Stimulated activated effector memory CD8-positive, alpha-beta T cell treated with anti-CD3 and anti-CD28 coated beads, Interleukin-12 subunit alpha, Interleukin-12 subunit beta, amount 100 ng/mL, for 72 hours (primary cell): ENCODE results near the gene UBXN11.
A peak's percentile ranks its signal among the peaks of the same experiment; 100 is the strongest.

Experiments used
- ATAC-seq: fragments of 150-1000 bp; cut with Tn5 transposase; 2 replicates; pipeline ENCODE4 v1.10.0; 2021
- DNase-seq, 2 donors: peaks; one replicate each; pipeline ENCODE4 v3.0.0; 2021 to 2022; ENCODE audit warnings: low spot score in 2 of 2
- H3K27ac Mint-ChIP-seq: one replicate; pipeline ENCODE4 v1.8.0; 2022; ENCODE audit warnings: mild to moderate bottlenecking, mixed read lengths
- H3K36me3 Mint-ChIP-seq: one replicate; pipeline ENCODE4 v1.8.0; 2022; ENCODE audit warnings: mild to moderate bottlenecking, mixed read lengths
- H3K4me1 Mint-ChIP-seq: one replicate; pipeline ENCODE4 v1.8.0; 2022; ENCODE audit warnings: mixed read lengths
- H3K4me3 Mint-ChIP-seq: one replicate; pipeline ENCODE4 v1.8.0; 2022; ENCODE audit warnings: mild to moderate bottlenecking, mixed read lengths
- H3K9me3 Mint-ChIP-seq: one replicate; pipeline ENCODE4 v1.8.0; 2022; ENCODE audit warnings: mixed read lengths

Gene UBXN11

DNA sequence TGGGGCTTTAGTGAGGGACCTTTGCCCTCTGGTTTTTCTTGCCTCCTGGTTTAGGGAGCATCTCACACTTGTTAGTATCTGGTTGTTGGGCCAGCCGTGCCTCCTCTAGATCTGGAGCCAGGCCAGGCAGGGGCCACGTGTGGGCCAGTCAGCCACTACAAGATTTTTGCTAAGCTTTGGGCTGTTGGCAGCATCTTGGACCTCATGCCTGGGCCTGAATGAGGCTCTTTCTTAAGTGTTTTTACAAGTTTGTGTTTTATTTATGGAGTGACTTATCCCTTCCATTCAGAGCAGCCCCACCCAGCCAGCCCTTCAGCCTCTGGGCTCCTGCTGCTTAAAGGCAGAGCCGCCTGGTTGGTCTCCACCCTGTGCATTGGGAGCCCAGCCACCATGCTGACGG, 28.1 kb downstream of the UBXN11 start:
- Mint-ChIP-seq H3K36me3 (peaks cover 84% of the 10 kb centered on the region), H3K4me3 (peak overlapping the region; percentile 95), H3K4me1 (peaks cover 83% of the 10 kb centered on the region), H3K27ac (peak overlapping the region; percentile 87), H3K9me3 (no peaks in the 10 kb centered on the region)
- ATAC-seq: no peak
- DNase-seq: no peak

DNA sequence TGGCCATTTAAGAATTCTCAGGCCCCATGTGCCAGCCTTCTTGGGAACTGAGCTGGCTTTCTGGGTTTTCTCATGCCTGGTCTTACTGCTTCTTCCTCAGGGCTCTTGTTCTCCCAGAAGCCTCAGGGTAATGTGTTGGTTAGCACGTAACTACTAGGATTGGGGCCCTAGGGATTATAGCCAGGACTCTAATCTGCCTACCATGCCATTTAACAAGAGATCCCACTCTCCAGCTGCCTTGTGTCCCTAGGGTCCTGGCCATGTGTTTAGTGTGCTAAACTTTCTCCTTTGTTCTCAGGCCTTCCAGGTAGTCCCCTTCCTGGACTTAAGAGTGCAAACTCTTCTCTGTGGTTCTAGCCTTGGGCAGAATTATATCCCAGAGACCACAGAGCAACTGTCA, 28.7 kb downstream of the UBXN11 start:
- H3K4me3 Mint-ChIP-seq: peak overlapping the region; percentile 95

DNA sequence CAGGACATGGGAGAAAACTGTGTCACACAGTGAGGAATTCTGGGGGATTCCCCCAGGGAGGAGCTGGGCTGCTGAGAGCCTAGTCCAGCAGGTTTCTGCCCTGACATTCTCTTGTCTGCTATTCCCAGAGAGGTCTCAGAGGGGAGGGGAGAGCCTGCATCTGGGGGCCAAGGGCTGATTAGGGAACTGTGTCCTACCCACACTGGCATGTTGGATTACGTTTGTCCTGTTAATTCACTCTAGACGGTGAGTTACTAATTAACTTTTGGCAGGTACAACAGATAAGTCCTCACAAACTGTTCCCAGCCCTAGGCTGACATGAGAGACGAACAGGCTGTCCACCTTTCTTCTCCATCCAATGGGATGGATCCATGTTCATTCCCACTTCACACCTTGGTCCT, 29.2 kb downstream of the UBXN11 start:
- DNase-seq: no peak
- peaks cover 84% of the 10 kb centered on the region for H3K36me3 Mint-ChIP-seq
- H3K4me1 Mint-ChIP-seq: peaks cover 73% of the 10 kb centered on the region
- H3K4me3 Mint-ChIP-seq: peak overlapping the region; percentile 95
- ATAC-seq: no peak
- H3K27ac Mint-ChIP-seq: peak overlapping the region; percentile 87
- no peaks in the 10 kb centered on the region for H3K9me3 Mint-ChIP-seq

More for the DNA sequence above, 28.7 kb downstream of the UBXN11 start:
- peaks cover 78% of the 10 kb centered on the region for H3K4me1 Mint-ChIP-seq
- ATAC-seq (no peak), DNase-seq (no peak)
- peak overlapping the region; percentile 87 for H3K27ac Mint-ChIP-seq
- no peaks in the 10 kb centered on the region for H3K9me3 Mint-ChIP-seq
- peaks cover 84% of the 10 kb centered on the region for H3K36me3 Mint-ChIP-seq

DNA sequence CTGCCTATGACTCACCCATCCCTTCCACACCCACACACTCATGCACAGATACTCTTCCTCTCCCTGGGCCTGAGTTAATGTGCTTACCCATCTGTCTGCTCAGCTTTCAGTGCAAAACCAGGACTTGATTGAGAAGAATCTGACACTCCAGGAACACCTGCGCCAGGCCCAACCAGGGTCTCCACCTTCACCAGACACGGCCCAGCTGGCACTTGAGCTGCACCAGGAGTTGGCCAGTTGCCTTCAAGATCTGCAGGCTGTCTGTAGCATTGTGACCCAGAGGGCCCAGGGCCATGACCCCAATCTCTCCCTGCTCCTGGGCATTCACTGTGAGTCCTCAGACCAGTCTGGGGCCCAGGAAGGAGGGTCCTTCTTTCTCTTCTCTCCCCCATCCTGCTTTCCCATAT, 30.0 kb downstream of the UBXN11 start:
- Mint-ChIP-seq H3K4me1 (peaks cover 65% of the 10 kb centered on the region), H3K9me3 (no peaks in the 10 kb centered on the region), H3K4me3 (peak overlapping the region; percentile 95), H3K27ac (peak overlapping the region; percentile 87), H3K36me3 (peaks cover 83% of the 10 kb centered on the region)
- ATAC-seq (no peak), DNase-seq (no peak)

DNA sequence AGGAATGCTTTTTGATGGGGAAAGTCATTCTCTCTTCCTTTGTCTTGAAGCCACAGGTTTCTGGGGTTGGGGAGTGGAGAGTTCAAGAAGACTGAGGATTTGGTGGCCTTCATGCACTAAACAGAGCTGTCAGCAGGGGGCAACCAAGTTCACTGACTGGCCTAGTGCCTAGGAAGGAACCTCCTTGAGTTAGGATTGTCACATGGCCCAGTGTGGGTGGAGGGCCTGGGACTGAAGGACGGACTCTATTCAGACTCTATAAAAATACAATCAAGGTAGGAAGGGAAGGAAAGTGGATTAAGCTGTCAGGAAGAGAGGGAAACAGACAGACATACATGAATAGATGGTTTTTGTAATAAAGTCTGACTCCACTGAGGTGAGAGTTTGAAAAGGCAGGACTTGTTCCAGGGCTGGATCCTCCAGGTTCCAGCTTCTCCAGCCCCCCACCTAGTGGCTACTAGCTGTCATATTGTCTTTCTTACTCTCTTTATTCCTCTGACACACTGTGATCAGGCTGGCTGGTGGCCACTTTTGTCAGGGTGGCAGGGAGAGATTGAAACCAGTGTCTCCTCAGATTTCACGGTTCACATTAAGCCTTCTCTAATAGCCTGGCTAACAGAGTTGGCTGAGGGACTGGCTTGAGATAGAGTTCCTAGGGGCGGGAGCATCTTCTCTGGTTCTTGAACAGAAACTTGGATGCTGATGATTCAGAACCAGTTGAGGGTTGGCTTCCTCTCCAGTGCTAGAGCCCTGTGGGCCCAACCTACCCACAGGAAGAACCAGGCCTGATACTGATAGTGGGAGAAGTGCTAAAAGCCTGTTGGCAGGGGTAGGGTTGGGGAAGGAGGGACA, 30.6 kb downstream of the UBXN11 start:
- H3K4me3 Mint-ChIP-seq: peak overlapping the region; percentile 95
- H3K9me3 Mint-ChIP-seq: no peaks in the 10 kb centered on the region
- ATAC-seq (peak; percentile 78), DNase-seq (peak; percentile 65 to 91)
- peak overlapping the region; percentile 87 for H3K27ac Mint-ChIP-seq
- H3K4me1 Mint-ChIP-seq: peaks cover 59% of the 10 kb centered on the region
- H3K36me3 Mint-ChIP-seq: peaks cover 81% of the 10 kb centered on the region

DNA sequence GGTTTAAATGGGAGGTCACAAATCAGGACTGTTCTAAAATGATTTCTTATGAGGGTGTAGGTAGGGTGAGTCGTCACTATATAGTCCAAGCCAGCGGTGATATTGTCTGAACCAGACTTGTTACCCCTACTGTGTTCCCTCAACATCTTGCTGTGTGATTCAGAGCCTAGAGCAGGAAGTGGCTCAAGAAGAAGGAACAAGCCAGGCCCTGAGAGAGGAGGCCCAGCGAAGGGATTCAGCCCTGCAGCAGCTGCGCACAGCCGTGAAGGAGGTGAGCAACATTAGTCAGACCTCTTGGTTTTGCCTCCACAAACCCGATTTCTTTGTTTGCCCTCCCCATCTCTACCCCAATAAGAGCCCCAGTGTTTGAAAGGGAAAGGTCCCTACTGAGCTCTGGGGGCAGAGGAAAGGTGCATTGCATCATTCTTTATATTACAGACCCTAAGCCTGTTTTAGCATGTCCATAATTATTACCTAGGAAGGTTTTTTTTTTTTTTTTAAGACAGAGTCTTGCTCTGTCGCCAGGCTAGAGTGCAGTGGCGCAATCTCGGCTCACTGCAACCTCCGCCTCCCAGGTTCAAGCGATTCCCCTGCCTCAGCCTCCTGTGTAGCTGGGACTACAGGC, 31.5 kb downstream of the UBXN11 start:
- ATAC-seq (no peak), DNase-seq (no peak)
- peaks cover 55% of the 10 kb centered on the region for H3K4me1 Mint-ChIP-seq
- H3K4me3 Mint-ChIP-seq: peak overlapping the region; percentile 95
- H3K27ac Mint-ChIP-seq: peak overlapping the region; percentile 87
- no peaks in the 10 kb centered on the region for H3K9me3 Mint-ChIP-seq
- H3K36me3 Mint-ChIP-seq: peaks cover 84% of the 10 kb centered on the region

DNA sequence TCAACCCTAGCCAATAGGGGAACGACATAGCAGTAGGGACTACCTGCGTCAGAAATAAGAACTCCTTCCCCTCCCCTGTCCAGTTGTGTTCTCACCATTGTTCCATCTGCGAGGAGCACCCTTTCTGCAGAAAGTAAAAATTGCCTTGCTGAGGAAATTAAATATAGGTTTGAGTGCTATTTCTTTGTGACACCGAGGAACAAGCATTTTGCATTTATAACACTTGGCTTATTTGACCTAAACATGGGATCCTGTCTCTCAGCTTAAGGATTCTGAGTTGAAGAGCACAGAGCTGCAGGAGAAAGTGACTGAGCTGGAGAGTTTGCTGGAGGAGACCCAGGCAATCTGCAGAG, 37.3 kb downstream of the UBXN11 start:
- ATAC-seq: no peak
- peaks cover 6% of the 10 kb centered on the region for H3K9me3 Mint-ChIP-seq
- H3K4me3 Mint-ChIP-seq: no peak overlapping the region
- DNase-seq: no peak
- peaks cover 84% of the 10 kb centered on the region for H3K36me3 Mint-ChIP-seq
- no peak overlapping the region for H3K27ac Mint-ChIP-seq
- H3K4me1 Mint-ChIP-seq: peaks cover 1% of the 10 kb centered on the region

DNA sequence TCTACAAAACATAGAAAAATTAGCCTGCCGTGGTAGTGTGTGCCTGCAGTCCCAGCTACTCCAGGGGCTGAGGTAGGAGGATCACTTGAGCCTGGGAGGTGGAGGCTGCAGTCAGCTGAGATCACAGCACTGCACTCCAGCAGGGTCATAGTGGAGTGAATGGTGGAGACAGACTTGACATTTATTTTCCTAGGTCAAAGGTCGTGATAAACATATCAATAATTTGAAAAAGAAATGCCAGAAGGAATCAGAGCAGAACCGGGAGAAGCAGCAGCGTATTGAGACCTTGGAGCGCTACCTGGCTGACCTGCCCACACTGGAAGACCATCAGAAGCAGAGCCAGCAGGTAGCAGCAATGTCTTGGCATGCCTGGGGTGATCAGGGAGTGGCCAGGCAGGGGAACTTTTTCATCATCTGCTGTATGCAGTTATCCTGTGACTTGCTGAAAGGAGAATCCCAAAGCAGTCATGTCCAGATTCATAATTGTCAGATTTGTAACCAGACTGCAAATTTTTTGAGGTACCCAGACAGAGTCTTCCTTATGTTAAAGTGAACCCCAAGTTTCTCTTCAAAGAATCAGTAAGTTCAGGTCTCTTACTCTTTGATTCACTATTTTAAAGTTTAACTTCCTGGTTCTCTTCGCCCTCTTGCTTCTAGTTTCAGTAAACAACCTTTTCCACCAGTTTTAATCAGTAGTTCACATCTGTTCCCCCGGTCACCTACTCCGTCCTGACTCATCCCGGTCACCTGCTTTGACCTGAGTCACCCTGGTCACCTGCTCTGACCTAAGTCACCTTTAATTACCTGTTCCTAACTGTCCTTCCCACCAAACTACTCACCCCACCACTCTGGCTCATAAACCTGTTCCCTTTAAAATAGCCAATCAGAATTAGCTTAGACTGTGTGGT, 37.9 kb downstream of the UBXN11 start:
- Mint-ChIP-seq H3K36me3 (peaks cover 88% of the 10 kb centered on the region), H3K27ac (no peak overlapping the region), H3K9me3 (peaks cover 6% of the 10 kb centered on the region), H3K4me1 (no peaks in the 10 kb centered on the region), H3K4me3 (no peak overlapping the region)
- ATAC-seq (no peak), DNase-seq (no peak)

DNA sequence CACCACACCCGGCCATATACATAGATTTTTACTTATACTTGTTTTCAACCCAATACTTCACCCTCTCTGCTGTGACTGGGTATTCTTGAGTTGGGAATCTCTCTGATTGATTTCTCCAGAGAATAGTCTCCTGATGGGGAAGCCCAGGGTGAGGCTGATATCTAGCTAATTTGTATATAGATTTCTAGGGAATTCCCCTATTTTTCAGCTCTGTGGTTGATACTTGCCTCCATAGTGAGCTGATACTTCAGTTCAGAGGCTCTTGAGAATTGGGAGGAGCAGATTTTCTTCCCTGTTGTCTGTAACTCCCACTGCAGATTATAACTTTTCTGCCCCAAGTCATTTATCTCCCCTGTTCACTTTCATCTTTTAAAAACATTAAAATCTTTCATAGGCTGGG, 41.0 kb downstream of the UBXN11 start:
- H3K36me3 Mint-ChIP-seq: peaks cover 93% of the 10 kb centered on the region
- no peak for ATAC-seq

DNA sequence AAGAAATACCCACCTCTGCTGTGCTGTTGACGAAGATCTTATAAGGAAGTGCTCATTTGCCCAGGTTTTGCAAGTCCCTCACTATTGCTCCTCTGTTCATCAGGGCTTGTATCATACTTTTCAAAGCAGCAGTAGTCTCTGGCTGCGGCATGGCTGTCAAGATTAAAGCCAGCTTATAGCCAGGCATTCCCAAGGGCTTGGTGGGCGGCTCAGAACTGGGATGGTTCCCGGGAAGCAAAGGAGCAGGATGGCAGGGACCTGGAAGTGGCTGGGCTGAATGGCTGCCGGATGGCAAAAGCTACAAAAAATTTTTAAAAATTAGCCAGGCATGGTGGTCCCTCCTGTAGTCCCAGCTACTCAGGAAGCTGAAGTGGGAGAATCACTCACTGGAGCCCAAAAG, 43.2 kb downstream of the UBXN11 start:
- ATAC-seq (no peak), DNase-seq (no peak)
- Mint-ChIP-seq H3K4me3 (no peak overlapping the region), H3K4me1 (no peaks in the 10 kb centered on the region), H3K27ac (no peak overlapping the region), H3K36me3 (peaks cover 92% of the 10 kb centered on the region), H3K9me3 (no peaks in the 10 kb centered on the region)

More for the DNA sequence above, 41.0 kb downstream of the UBXN11 start:
- Mint-ChIP-seq H3K4me1 (no peaks in the 10 kb centered on the region), H3K27ac (no peak overlapping the region), H3K9me3 (peaks cover 6% of the 10 kb centered on the region), H3K4me3 (no peak overlapping the region)
- DNase-seq: no peak

DNA sequence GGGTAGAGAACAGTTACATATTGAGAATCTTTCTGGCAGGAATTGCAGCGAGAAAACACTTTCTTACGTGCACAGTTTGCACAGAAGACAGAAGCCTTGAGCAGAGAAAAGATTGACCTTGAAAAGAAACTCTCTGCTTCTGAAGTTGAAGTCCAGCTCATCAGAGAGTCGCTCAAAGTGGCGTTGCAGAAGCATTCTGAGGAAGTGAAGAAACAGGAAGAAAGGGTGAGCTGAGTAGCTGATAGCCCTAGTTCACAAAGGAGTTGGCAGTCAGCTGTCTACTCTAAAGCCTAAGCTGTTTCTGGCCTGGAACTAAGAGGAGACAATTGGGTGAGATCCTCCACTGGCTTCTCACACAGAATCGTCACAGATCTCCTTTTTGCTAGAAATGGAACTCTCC, 46.9 kb downstream of the UBXN11 start:
- DNase-seq: no peak
- H3K36me3 Mint-ChIP-seq: peaks cover 98% of the 10 kb centered on the region
- no peaks in the 10 kb centered on the region for H3K4me1 Mint-ChIP-seq
- no peak overlapping the region for H3K27ac Mint-ChIP-seq
- no peak overlapping the region for H3K4me3 Mint-ChIP-seq
- ATAC-seq: no peak
- H3K9me3 Mint-ChIP-seq: no peaks in the 10 kb centered on the region

DNA sequence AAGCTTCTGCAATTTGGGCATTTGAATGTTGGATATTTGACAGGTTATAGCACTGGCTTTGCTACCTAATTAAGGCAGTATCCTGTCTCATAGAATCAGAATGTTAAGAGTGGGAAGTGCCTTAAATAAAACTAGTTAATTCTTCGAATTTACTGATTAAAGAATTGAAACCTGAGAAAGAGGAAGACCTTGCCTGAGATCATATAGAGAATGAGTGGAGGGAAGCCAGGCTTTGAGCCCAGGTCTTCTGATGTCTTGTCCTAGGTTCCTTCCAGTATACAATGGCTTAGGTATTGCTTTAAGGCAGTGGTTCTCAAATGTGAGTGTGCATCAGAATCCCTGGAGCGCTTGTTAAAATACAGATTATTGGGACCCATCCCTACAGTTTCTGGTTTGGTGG, 47.4 kb downstream of the UBXN11 start:
- Mint-ChIP-seq H3K27ac (no peak overlapping the region), H3K4me1 (no peaks in the 10 kb centered on the region), H3K36me3 (peaks cover 98% of the 10 kb centered on the region), H3K9me3 (no peaks in the 10 kb centered on the region), H3K4me3 (no peak overlapping the region)
- ATAC-seq (no peak), DNase-seq (no peak)

DNA sequence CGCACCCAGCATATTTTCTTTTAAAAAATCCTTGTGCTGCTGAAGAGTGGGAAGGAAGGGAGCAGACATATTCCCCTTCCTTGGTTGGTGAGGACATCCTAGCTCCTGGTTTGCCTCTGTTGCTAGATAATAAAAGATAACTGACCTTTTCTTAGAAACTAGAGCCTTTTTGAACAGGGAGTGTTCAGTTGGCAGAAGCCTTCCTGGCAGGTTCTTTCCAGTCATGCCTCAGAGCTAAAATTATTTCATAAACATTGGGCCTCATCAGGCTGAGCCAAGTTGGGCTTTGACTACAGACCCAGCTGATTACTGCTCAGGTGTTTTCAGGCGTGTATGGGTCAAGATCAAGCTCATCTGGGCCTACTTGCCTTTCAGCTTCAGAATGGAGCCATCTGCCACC, 49.2 kb downstream of the UBXN11 start:
- peaks cover 6% of the 10 kb centered on the region for H3K4me1 Mint-ChIP-seq
- DNase-seq (no peak), ATAC-seq (no peak)
- H3K9me3 Mint-ChIP-seq: no peaks in the 10 kb centered on the region
- peaks cover 87% of the 10 kb centered on the region for H3K36me3 Mint-ChIP-seq
- no peak overlapping the region for H3K27ac Mint-ChIP-seq
- no peak overlapping the region for H3K4me3 Mint-ChIP-seq

DNA sequence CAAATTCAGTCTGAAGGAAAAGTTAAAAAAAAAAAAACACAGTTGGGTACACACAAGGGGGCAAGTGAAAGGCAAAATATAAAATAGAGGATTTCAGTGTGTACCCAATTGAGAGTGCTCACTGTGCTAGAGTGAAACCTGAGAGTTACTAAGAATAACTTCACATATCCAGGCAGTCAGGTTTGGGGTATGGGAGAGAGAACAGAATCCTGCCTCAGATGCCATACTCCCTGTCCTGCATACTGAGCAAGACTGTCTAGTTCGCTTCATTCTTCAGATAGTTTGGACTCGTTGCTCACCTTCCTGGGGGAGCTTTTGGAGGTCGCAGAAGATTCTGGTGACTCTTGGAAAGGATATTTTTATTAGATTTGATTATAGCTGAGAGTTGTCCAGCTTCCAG, 52.0 kb downstream of the UBXN11 start:
- no peak overlapping the region for H3K27ac Mint-ChIP-seq
- no peak overlapping the region for H3K4me3 Mint-ChIP-seq
- peaks cover 74% of the 10 kb centered on the region for H3K36me3 Mint-ChIP-seq

DNA sequence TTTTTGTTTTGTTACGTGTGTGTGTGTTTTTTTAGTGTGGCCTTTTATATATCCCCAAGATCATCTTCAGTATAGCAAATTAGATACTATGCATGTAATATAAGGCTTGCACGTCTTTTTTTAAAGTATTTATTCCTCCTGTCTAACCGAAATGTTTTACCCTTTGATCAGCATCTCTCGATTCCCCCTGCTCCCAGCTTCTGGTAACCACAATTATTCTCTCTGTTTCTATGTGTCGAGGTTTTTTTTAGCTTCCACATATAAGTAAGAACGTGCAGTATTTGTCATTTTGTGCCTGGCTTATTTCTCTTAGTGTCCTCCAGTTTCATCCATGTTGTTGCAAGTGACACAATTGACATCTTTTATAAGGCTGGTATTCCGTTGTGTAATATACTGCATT, 53.7 kb downstream of the UBXN11 start:
- no peak overlapping the region for H3K4me3 Mint-ChIP-seq
- H3K9me3 Mint-ChIP-seq: no peaks in the 10 kb centered on the region
- ATAC-seq: no peak
- peaks cover 75% of the 10 kb centered on the region for H3K36me3 Mint-ChIP-seq
- no peak overlapping the region for H3K27ac Mint-ChIP-seq
- H3K4me1 Mint-ChIP-seq: peaks cover 6% of the 10 kb centered on the region
- DNase-seq: no peak

More for the DNA sequence above, 52.0 kb downstream of the UBXN11 start:
- DNase-seq: no peak
- ATAC-seq: no peak
- Mint-ChIP-seq H3K4me1 (peaks cover 6% of the 10 kb centered on the region), H3K9me3 (no peaks in the 10 kb centered on the region)
